Neural crest cell (in vitro differentiated cells): ENCODE results near the gene PCP4. TPM values are rescaled to one million over a fixed set of nuclear protein-coding genes. Genes with fewer than 3 reads are reported as not detected.

Experiments used
- DNase-seq: peaks from one replicate; pipeline ENCODE4 v3.0.0; 2021; ENCODE audit warnings: low read depth, mixed read lengths, low spot score
- H3K27ac Mint-ChIP-seq: one replicate; pipeline ENCODE4 v1.8.0; 2021; ENCODE audit warnings: mild to moderate bottlenecking, mixed read lengths; ENCODE audit not compliant: unreplicated experiment
- H3K27me3 Mint-ChIP-seq: 2 replicates; pipeline ENCODE4 v1.8.0; 2021; ENCODE audit warnings: low read depth, mild to moderate bottlenecking, mixed read lengths
- H3K36me3 Mint-ChIP-seq: 2 replicates; pipeline ENCODE4 v1.8.0; 2021; ENCODE audit warnings: low read depth, mild to moderate bottlenecking, mixed read lengths
- H3K4me1 Mint-ChIP-seq: 2 replicates; pipeline ENCODE4 v1.8.0; 2021; ENCODE audit warnings: mixed read lengths
- H3K4me3 Mint-ChIP-seq: one replicate; pipeline ENCODE4 v1.8.0; 2021; ENCODE audit warnings: mild to moderate bottlenecking, mixed read lengths
- H3K9me3 Mint-ChIP-seq: 2 replicates; pipeline ENCODE4 v1.8.0; 2021; ENCODE audit warnings: mixed read lengths
- total RNA-seq: library from RNA; stranded (reverse); gene quantifications from 2 replicates; pipeline ENCODE4 v1.2.1, GENCODE V29; 2021
- TF ChIP-seq, protein P1 (sequence below): fragments of 200-600 bp; sonication (generic); conservative IDR thresholded peaks from 2 replicates; pipeline ENCODE4 v1.5.0; 2021; ENCODE audit warnings: antibody characterized with exemption, mild to moderate bottlenecking

Gene PCP4
- total RNA-seq, 1 donor from 2014 or later: 1.1 TPM

GRCh38 chr21:39837861-39838359 lies 29.3 kb upstream of the PCP4 start:
- Mint-ChIP-seq H3K4me3 (no peak overlapping the region), H3K4me1 (no peaks in the 10 kb centered on the region), H3K27me3 (no peaks in the 10 kb centered on the region), H3K36me3 (no peaks in the 10 kb centered on the region), H3K27ac (no peak overlapping the region), H3K9me3 (no peaks in the 10 kb centered on the region)
- DNase-seq: no peak
- TF ChIP-seq, protein P1, sequence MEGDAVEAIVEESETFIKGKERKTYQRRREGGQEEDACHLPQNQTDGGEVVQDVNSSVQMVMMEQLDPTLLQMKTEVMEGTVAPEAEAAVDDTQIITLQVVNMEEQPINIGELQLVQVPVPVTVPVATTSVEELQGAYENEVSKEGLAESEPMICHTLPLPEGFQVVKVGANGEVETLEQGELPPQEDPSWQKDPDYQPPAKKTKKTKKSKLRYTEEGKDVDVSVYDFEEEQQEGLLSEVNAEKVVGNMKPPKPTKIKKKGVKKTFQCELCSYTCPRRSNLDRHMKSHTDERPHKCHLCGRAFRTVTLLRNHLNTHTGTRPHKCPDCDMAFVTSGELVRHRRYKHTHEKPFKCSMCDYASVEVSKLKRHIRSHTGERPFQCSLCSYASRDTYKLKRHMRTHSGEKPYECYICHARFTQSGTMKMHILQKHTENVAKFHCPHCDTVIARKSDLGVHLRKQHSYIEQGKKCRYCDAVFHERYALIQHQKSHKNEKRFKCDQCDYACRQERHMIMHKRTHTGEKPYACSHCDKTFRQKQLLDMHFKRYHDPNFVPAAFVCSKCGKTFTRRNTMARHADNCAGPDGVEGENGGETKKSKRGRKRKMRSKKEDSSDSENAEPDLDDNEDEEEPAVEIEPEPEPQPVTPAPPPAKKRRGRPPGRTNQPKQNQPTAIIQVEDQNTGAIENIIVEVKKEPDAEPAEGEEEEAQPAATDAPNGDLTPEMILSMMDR: no peak

- Mint-ChIP-seq H3K4me3 (no peak overlapping the region), H3K36me3 (no peaks in the 10 kb centered on the region), H3K27ac (no peak overlapping the region), H3K27me3 (no peaks in the 10 kb centered on the region), H3K9me3 (peaks cover 2% of the 10 kb centered on the region), H3K4me1 (peaks cover 4% of the 10 kb centered on the region)
- TF ChIP-seq, protein P1: no peak
- DNase-seq: no peak
Measured at GRCh38 chr21:39840373-39841097, 26.7 kb upstream of the PCP4 start.

DNA sequence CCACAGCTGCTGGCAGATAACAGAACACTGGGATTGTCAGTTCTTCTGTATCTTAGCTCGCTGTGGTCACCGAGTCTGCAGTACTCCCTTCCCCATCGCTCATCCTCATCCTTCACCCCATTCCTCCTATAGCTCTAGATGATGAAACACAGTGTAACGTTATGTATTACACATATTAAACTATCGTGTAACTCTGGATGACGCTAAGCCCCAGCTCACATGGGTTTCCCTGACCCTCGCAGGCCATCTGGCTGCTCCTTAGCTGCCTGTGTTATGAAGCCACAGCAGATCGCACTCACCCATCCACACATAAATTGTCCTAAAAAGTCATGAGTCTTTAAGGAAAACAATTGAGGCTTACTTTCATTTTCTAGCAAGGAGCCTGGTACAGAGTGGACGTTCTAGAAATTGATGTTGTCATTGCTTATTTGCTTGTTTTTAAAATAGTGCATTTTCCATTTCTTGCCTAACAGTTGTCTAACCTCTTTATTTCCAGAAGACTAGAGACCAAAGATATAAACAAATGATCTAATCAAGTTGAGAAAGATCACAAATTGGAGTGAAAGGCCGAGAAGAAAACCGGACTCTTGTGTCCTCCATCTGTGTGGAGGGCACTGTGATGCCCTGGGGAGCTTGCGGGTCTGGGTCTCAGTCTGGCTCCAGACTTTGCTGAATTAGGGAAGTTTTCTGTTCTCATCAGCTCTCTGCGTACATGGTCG lies 24.3 kb upstream of the PCP4 start:
- Mint-ChIP-seq H3K4me3 (no peak overlapping the region), H3K9me3 (peaks cover 3% of the 10 kb centered on the region), H3K27me3 (no peaks in the 10 kb centered on the region), H3K27ac (no peak overlapping the region), H3K4me1 (peaks cover 9% of the 10 kb centered on the region), H3K36me3 (no peaks in the 10 kb centered on the region)
- TF ChIP-seq, protein P1: no peak
- no peak for DNase-seq

DNA sequence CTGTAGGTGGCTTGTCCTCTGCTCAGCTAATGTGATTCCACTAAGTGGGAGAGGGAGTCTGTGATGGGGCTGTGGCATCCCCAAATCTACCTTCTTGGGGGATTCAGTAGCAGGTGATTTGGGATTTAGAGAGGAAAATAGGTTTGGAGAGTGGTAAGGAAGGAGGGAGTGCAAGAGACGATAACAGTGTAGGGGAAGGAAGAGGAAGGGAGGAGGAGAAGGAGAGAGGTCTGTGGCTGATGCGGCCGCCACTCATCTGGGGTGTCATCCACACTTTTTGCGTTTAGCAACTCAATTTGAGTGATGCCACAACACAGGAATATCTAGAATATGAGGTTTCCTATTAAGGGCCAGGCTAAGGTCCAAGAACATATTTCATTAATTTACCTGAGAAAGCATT lies 23.8 kb upstream of the PCP4 start:
- no peaks in the 10 kb centered on the region for H3K27me3 Mint-ChIP-seq
- TF ChIP-seq, protein P1: no peak
- H3K36me3 Mint-ChIP-seq: no peaks in the 10 kb centered on the region
- peaks cover 3% of the 10 kb centered on the region for H3K9me3 Mint-ChIP-seq
- peaks cover 9% of the 10 kb centered on the region for H3K4me1 Mint-ChIP-seq
- DNase-seq: no peak
- H3K4me3 Mint-ChIP-seq: no peak overlapping the region
- no peak overlapping the region for H3K27ac Mint-ChIP-seq

DNA sequence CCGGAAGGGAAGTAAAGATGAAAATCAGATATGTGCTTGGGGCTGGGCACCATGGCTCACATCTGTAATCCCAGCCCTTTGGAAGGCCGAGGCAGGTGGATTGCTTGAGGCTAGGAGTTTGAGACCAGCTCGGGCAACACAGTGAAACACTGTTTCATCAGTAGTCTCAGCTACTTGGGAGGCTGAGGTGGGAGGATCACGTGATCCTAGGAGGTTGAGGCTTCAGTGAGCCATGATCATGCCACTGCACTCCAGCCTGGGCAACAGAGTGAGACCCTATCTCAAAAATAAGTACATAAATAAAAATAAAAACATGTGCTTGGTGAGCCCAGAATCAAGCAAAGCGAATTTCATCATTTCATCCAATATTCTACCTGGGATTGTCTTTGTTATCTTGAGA lies 23.3 kb upstream of the PCP4 start:
- Mint-ChIP-seq H3K36me3 (no peaks in the 10 kb centered on the region), H3K9me3 (peaks cover 3% of the 10 kb centered on the region), H3K4me3 (no peak overlapping the region), H3K27ac (no peak overlapping the region), H3K4me1 (peaks cover 9% of the 10 kb centered on the region), H3K27me3 (no peaks in the 10 kb centered on the region)
- TF ChIP-seq, protein P1: no peak
- no peak for DNase-seq
